Measurements from ENCODE around the gene SUCLG2. TPM values are rescaled to one million over a fixed set of nuclear protein-coding genes. Genes with fewer than 3 reads are reported as not detected.

SUCLG2 gene
- total and polyA plus RNA-seq, 10 of the 15 experiments (the other 5 are each of a cell fraction or from before 2014, with no cell fraction given) = 17.8 to 50.9 (median 37.2) TPM

DNA sequence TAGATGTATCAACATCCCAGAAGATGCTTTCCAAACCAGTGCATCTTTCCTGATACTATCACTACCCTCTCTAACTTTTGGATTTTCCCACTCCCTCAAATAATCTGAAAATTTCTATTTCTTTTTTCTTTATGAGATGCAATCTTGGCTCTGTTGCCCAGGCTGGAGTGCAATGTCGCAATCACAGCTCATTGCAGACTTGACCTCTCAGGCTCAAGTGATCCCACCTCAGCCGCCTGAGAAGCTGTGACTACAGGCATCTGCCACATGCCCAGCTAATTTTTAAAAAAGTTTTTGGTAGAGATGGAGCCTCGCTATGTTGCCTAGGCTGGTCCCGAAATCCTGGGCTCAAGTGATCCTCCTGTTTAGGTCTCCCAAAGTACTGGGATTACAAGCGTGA, 239.7 kb downstream of the SUCLG2 start (continued):
- TF ChIP-seq ZNF384 (IDR thresholded peaks at IDR 0.05; ENCODE audit: borderline replicate concordance, low read depth, low read length) = no peak
- no peak for TF ChIP-seq FOXM1 (IDR thresholded peaks at IDR 0.05; ENCODE audit: low read depth, low read length)

DNA sequence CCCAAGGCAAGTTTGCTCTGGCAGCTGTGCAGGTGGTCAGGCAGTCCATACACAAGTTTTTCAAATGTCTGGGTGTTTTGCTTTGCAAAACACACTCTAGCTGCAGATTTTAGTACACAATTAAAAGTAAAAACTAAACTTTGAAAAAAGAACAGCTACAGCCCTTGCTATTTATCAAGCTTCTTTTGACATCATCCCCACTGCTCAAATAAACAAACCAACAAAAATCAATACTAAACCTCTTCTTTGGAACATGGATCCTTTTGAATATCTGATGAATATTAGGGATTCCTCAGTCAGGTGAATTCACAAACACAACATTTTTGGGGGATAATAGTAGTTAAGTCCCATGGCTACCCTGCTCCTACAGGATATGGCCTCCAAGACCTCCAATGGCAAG, 249.2 kb downstream of the SUCLG2 start:
- Histone ChIP-seq H3K27ac (ENCODE audit: control insufficient read depth, insufficient read depth) (no peak overlapping the region), H3K9me3 (replicated peaks; ENCODE audit: control insufficient read depth, insufficient read depth, low read length) (no peaks in the 10 kb centered on the region), H3K4me1 (ENCODE audit: control insufficient read depth, insufficient read depth, low read length) (no peaks in the 10 kb centered on the region), H3K79me2 (ENCODE audit: control insufficient read depth, insufficient read depth, low read length) (no peaks in the 10 kb centered on the region), H3K4me3 (no peak overlapping the region), H4K20me1 (ENCODE audit: control insufficient read depth, insufficient read depth) (no peaks in the 10 kb centered on the region), H3K36me3 (ENCODE audit: control insufficient read depth in 2 of 2, insufficient read depth in 2 of 2, low read length in 1 of 2) (peaks cover 0 to 3% of the 10 kb centered on the region in 2 experiments; a peak in 2 of 4 replicates), H3K4me2 (ENCODE audit: control insufficient read depth, insufficient read depth) (no peak overlapping the region), H2AFZ (ENCODE audit: control insufficient read depth, low read depth, low read length) (no peak overlapping the region), H3K27me3 (replicated peaks in 1 of 2; ENCODE audit: control insufficient read depth in 2 of 2, insufficient read depth in 2 of 2, low read length in 1 of 2) (no peaks in the 10 kb centered on the region), H3K9ac (ENCODE audit: control insufficient read depth, insufficient read depth, low read length) (no peak overlapping the region)
- SMC1A ChIA-PET (ENCODE audit: uncharacterized antibody, unreplicated experiment) = no interaction called here
- RAD21 ChIA-PET (ENCODE audit: unreplicated experiment) = no interaction called here
- ATAC-seq = no peak
- CTCF ChIA-PET = no interaction called here
- intact Hi-C loops (cut with micrococcal nuclease; ENCODE audit: unreplicated experiment) = no loop called here
- no peak for FAIRE-seq
- no TSS peak for BruUV-seq (replicated peaks)
- in situ Hi-C loops (cut with MboI) = no loop called here
- POLR2A ChIA-PET = no interaction called here
- no peak for DNase-seq (ENCODE audit: low read depth, low spot score)
- TF ChIP-seq STAT1 (conservative IDR thresholded peaks at IDR 0.05) (no peak), ETV6 (conservative IDR thresholded peaks at IDR 0.05 in 1 of 2, IDR thresholded peaks at IDR 0.05 in 1 of 2; ENCODE audit: borderline replicate concordance in 1 of 2, low read depth in 1 of 2) (no peak), CHD1 (IDR thresholded peaks at IDR 0.05; ENCODE audit: low read depth, low read length) (no peak), HDAC6 (IDR thresholded peaks at IDR 0.05; ENCODE audit: unreplicated experiment) (no peak), TBL1XR1 (IDR thresholded peaks at IDR 0.05; ENCODE audit: low read depth, low read length) (no peak)
- TF ChIP-seq, protein P1, sequence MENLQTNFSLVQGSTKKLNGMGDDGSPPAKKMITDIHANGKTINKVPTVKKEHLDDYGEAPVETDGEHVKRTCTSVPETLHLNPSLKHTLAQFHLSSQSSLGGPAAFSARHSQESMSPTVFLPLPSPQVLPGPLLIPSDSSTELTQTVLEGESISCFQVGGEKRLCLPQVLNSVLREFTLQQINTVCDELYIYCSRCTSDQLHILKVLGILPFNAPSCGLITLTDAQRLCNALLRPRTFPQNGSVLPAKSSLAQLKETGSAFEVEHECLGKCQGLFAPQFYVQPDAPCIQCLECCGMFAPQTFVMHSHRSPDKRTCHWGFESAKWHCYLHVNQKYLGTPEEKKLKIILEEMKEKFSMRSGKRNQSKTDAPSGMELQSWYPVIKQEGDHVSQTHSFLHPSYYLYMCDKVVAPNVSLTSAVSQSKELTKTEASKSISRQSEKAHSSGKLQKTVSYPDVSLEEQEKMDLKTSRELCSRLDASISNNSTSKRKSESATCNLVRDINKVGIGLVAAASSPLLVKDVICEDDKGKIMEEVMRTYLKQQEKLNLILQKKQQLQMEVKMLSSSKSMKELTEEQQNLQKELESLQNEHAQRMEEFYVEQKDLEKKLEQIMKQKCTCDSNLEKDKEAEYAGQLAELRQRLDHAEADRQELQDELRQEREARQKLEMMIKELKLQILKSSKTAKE (IDR thresholded peaks at IDR 0.05; ENCODE audit: low read depth, poor library complexity, severe bottlenecking) = no peak
